ENCODE results near the gene LRRTM4.
"Not testable (repeated sequence)": the region's sequence is repeated elsewhere in the genome, so short reads cannot be mapped to it uniquely, and the experiment has no call there.

Gene LRRTM4

GRCh38 chr2:77193858-77194448, 328.2 kb downstream of the LRRTM4 start:
- intact Hi-C loops (cut with DNase I): no loop called here
- DNase-seq: no peak

DNA sequence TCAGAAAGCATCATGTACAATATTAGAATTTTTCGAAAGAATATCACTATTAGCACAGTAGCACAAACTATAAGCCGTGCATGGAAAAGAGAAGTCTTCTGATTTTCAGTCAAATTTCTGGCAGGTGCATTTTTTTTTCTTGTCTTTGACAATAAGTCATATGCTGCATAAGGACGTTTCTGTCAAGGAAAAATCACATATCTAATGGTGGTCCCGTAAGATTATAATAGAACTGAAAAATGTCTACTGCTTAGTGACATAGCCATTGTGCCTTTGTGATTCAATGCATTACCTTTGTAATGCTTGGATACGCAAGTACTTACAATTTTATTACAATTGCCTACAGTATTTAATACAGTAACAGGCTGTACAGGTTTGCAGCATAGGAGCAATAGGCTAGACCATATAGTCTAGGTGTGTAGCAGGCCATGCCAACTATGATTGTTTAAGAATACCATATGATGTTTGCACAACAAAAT, 329.3 kb downstream of the LRRTM4 start:
- no peak for DNase-seq
- intact Hi-C loops (cut with DNase I): no loop called here

DNA sequence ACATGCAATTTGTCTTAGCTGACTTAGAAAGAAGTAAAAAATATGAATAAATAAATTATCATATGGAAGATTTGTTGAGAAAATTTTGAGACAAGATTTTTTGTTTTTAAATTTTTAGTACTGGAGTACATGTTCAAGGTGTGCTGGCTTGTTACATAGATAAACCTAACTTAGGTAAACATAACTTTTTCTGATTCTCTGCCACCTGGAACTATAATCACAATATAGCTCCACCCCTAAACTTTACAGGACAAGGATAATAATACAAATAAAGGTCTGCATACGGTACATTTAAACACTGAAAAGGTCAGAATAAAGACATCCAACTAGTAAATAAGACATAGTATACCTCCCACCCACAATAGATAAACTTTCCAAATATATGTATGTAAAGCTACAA, 330.5 kb downstream of the LRRTM4 start:
- intact Hi-C loops (cut with DNase I): no loop called here
- no peak for DNase-seq

DNA sequence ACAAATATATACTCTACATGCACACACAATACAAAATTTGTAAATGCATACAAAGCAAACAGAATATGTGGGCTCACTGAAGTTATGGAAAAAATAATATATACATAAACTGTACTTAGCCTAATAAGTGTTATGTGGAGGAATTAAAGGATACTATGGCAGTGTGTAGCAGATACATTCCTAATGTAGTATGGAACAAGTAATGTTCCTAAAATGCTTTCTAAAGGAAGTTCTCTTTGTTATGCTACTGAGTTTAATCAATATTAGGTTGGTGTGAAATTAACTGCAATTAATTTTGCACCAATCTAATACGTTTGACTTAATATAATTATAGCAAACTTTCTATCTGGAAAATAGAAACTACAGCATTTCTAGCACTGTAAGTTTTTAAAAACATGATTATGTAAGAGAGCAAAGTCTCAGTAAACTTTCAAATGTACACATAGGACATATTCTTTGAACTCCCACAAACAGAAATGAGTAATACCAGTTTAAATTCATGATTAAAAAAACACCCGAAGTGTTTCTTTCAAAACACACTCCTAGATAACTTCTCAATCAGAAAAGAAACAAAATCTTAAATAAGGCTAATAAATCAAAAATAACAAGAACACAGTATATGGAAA, 331.3 kb downstream of the LRRTM4 start:
- intact Hi-C loops (cut with DNase I): no loop called here
- DNase-seq: no peak

- no peak for DNase-seq
- intact Hi-C loops (cut with DNase I): no loop called here
Observed at GRCh38 chr2:77185052-77185451, 337.1 kb downstream of the LRRTM4 start.

DNA sequence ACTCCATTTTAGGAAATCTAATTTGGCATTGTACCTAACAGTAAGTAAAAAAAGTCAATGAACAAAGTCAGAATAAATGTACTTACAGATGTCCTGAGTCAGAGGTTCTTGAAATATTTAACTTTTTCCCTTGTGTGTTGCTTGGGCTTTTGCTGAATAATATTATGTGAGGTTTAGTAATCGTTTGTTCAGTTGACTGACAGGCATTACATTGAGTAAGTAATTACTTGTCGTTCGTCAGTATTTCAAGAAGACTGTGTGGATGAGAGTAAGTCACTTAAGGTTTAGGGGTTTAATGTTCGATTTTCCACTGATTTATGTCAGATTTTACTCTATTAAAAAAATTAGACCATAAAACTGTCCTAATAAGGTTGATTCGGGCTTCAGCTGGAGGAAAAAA, 342.9 kb downstream of the LRRTM4 start:
- intact Hi-C loops (cut with DNase I): no loop called here
- no peak for DNase-seq

DNA sequence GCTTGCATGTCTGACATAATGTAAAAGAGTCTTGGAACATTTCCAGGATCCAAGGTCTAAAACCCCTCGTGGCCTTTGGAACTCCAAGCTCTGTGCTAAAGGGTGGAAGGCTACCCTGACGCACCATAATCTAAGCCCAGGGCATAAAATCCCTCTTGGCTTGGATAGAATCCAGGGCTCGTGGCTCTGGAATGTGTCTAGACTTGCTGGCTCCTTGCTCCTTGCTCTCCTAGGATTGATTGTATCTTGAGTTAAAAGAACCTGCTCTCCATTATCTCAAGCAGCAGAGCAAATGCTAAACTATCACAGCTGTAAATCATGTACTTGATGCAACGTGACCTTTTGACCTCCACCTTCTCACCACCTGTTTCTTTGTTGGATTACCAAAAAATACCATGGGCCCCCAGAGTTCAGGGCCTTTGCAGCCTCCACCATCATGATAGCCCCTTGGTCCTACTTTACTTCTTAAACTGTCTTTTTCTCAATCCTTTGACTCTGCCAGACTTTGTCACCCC, 346.9 kb downstream of the LRRTM4 start:
- DNase-seq; intact Hi-C loops (cut with DNase I): not testable (repeated sequence)

GRCh38 chr2:77169426-77169825, 352.8 kb downstream of the LRRTM4 start:
- intact Hi-C loops (cut with DNase I): no loop called here
- no peak for DNase-seq

DNA sequence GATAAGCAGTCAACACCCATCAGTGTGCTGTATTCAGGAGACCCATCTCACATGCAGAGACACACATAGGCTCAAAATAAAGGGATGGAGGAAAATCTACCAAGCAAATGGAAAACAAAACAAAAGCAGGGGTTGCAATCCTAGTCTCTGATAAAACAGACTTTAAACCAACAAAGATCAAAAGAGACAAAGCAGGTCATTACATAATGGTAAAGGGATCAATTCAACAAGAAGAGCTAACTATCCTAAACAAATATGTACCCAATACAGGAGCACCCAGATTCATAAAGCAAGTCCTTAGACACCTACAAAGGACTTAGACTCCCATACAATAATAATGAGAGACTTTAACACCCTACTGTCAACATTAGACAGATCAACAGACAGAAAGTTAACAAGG, 358.2 kb downstream of the LRRTM4 start:
- intact Hi-C loops (cut with DNase I); DNase-seq: not testable (repeated sequence)

DNA sequence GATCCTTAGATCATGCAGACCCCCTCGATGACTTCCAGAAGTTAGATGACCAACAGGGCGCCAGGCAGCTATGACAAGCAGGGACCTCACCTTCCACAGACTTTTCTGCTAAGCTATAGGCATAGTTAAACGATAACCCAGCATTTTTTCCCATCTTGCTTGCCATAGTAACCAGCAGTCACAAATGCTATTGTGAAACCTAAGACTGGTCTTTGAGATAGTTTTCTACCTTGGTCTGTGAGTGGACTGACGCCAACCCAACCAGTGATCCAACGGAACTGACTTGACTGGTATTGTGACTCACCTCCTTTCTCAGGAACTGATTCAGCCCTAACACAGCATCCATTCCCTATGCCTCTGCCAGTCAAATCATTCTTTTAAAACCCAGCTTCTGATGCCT, 361.2 kb downstream of the LRRTM4 start:
- no peak for DNase-seq
- intact Hi-C loops (cut with DNase I): no loop called here

- no peak for DNase-seq
- intact Hi-C loops (cut with DNase I): no loop called here
Observed at GRCh38 chr2:77156599-77156998, 365.6 kb downstream of the LRRTM4 start.

DNA sequence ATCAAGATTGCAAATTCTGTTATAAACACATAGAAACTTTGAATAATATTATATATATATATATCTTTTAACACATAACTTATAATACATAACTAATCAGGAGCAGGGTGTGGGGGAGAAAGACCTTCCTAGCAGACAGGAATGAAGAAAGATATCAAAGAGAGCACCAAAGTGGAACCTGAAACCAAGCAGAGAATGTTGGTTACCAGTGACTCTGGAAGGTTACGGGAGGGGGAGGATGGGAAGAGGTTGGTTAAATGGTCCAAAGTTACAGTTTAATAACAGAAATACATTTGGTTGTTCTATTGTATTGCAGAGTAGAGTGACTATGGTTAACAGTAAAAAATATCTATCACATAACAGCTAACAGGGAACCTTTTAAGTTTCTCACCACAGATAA, 366.7 kb downstream of the LRRTM4 start:
- no peak for DNase-seq
- intact Hi-C loops (cut with DNase I): no loop called here

- DNase-seq: no peak
- intact Hi-C loops (cut with DNase I): no loop called here
Observed at GRCh38 chr2:77149565-77149964, 372.6 kb downstream of the LRRTM4 start.

- intact Hi-C loops (cut with DNase I): no loop called here
Observed at GRCh38 chr2:77147153-77147552, 375.0 kb downstream of the LRRTM4 start.

GRCh38 chr2:77144772-77145171, 377.4 kb downstream of the LRRTM4 start:
- no peak for DNase-seq
- intact Hi-C loops (cut with DNase I): no loop called here

More at GRCh38 chr2:77147153-77147552, 375.0 kb downstream of the LRRTM4 start:
- no peak for DNase-seq

DNA sequence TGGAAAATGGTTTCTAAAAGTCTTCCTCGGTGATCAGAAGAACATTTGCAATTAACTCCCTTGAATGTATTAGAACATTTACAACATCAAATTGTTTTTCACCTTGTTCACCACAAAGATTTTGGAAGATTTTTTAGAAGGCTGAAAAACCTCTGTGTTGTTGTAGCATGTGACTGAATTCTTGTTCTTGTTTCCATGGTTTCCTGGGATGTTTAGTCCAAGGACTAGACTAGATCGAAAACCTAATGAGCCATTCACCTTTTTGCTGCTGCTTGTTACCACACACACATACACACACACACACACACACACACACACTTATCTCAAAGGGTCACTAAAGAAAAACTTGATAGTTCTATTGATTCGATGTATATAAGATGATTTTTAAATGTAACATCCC, 380.0 kb downstream of the LRRTM4 start:
- no peak for DNase-seq
- intact Hi-C loops (cut with DNase I): no loop called here

- intact Hi-C loops (cut with DNase I); DNase-seq: not testable (repeated sequence)
Observed at GRCh38 chr2:77128479-77128878, 393.7 kb downstream of the LRRTM4 start.

DNA sequence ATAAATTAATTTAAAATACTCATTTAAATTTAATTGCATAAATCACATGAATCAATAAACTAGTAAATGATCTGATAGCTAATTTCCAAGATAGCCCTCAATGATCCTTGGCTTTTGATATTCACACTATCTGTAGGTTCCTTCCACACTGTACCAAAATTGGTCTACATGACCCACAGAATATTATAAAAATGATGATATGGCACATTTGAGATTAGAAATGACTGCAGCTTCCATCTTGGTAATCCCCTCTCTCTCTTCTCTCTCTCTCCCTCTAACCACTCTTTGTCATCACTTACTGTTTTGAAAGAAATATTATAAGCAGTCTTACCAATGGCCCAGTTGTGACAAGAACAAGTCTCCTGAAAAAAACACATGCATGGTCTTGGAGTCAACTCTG, 394.8 kb downstream of the LRRTM4 start:
- intact Hi-C loops (cut with DNase I): no loop called here
- no peak for DNase-seq

DNA sequence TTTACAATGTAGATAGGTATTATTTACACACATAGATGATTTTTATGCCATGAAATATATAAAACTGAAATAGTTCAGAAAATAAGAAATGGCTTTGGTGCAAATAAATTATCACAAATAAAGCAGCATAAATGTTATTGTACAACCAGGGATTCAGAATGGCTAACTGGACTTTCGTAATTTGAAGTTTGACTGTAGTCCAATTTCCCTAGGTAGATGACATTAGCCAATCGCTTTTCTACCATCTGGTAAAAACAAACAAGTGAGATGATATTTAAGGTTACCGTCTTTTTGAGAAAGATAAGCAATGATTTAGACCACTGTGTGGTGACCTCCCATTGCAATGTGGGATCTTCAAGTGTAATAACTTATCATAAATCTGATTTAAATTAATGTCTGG, 400.7 kb downstream of the LRRTM4 start:
- intact Hi-C loops (cut with DNase I): no loop called here
- DNase-seq: no peak

- no peak for DNase-seq
- intact Hi-C loops (cut with DNase I): no loop called here
Observed at GRCh38 chr2:77119333-77119732, 402.8 kb downstream of the LRRTM4 start.

GRCh38 chr2:77108915-77109314, 413.3 kb downstream of the LRRTM4 start:
- DNase-seq: no peak
- intact Hi-C loops (cut with DNase I): no loop called here

Measured in head of caudate nucleus (tissue), 42 donors.